CD8-positive, alpha-beta memory T cell (primary cell): ENCODE measurements around the gene SPPL2A. TPM values are rescaled to one million over a fixed set of nuclear protein-coding genes. Genes with fewer than 3 reads are reported as not detected.
A peak's percentile ranks its signal among the peaks of the same experiment; 100 is the strongest.
"Not testable (repeated sequence)": the region's sequence is repeated elsewhere in the genome, so short reads cannot be mapped to it uniquely, and the experiment has no call there.

Source experiments
- CTCF ChIA-PET: fragments of 350-600 bp; sonication (Branson Sonifier 250); formaldehyde crosslinking; loops from one replicate; lab custom pipeline; 2021; ENCODE audit warnings: antibody characterized with exemption; lab: Charles Lee
- POLR2A ChIA-PET: fragments of 350-600 bp; sonication (Branson Sonifier 250); formaldehyde crosslinking; loops from one replicate; lab custom pipeline; 2021; ENCODE audit warnings: antibody characterized with exemption; lab: Charles Lee
- DNase-seq, 5 donors: peaks; one replicate each; pipeline versions ENCODE4 v3.0.0 to v3.0.0-alpha.2; 2020 to 2022; ENCODE audit warnings: mixed read lengths in 1 of 5
- H3K27ac ChIP-seq: one replicate; pipeline ENCODE4 v1.7.0; 2013; ENCODE audit warnings: low read depth, mild to moderate bottlenecking, low read length, moderate library complexity
- H3K27me3 ChIP-seq: 2 replicates; pipeline ENCODE4 v1.7.0; 2013; ENCODE audit warnings: low read length, mild to moderate bottlenecking; ENCODE audit not compliant: insufficient read depth, poor library complexity, severe bottlenecking
- H3K36me3 ChIP-seq: 2 replicates; pipeline ENCODE4 v1.7.0; 2013; ENCODE audit warnings: mild to moderate bottlenecking, low read length, moderate library complexity; ENCODE audit not compliant: insufficient read depth
- H3K4me1 ChIP-seq: 2 replicates; pipeline ENCODE4 v1.7.0; 2013; ENCODE audit warnings: mild to moderate bottlenecking, low read length, moderate library complexity; ENCODE audit not compliant: insufficient read depth
- H3K4me3 ChIP-seq: 2 replicates; pipeline ENCODE4 v1.7.0; 2013; ENCODE audit warnings: mild to moderate bottlenecking, low read length
- H3K9me3 ChIP-seq: 2 replicates; pipeline ENCODE4 v1.7.0; 2013; ENCODE audit warnings: mild to moderate bottlenecking, low read length
- H3K27ac Mint-ChIP-seq, 8 donors: one replicate each; pipeline ENCODE4 v1.8.0; 2020 to 2021; ENCODE audit warnings: mixed read lengths in 8 of 8, mild to moderate bottlenecking in 6 of 8, inconsistent platforms in 3 of 8, moderate library complexity in 3 of 8
- H3K27me3 Mint-ChIP-seq, 2 donors: one replicate each; pipeline ENCODE4 v1.8.0; 2020 to 2021; ENCODE audit warnings: mixed read lengths in 2 of 2, mild to moderate bottlenecking in 1 of 2, moderate library complexity in 1 of 2
- H3K36me3 Mint-ChIP-seq, 3 donors: one replicate each; pipeline ENCODE4 v1.8.0; 2020 to 2021; ENCODE audit warnings: mixed read lengths in 3 of 3, inconsistent platforms in 1 of 3, mild to moderate bottlenecking in 1 of 3
- H3K4me1 Mint-ChIP-seq, 3 donors: one replicate each; pipeline ENCODE4 v1.8.0; 2020 to 2021; ENCODE audit warnings: mixed read lengths in 3 of 3, inconsistent platforms in 1 of 3, mild to moderate bottlenecking in 1 of 3
- H3K4me3 Mint-ChIP-seq, 7 donors: one replicate each; pipeline ENCODE4 v1.8.0; 2020 to 2021; ENCODE audit warnings: mixed read lengths in 7 of 7, mild to moderate bottlenecking in 6 of 7, moderate library complexity in 4 of 7, inconsistent platforms in 2 of 7
- H3K9me3 Mint-ChIP-seq, 5 donors: one replicate each; pipeline ENCODE4 v1.8.0; 2020 to 2022; ENCODE audit warnings: mixed read lengths in 5 of 5, mild to moderate bottlenecking in 3 of 5, moderate library complexity in 2 of 5, inconsistent platforms in 1 of 5
- polyA plus RNA-seq: library from polyadenylated mRNA; unstranded; fragments of 300-500 nt; fragmentation: Illumina TruSeq; gene quantifications from one replicate; pipeline ENCODE4 v1.2.3, GENCODE V29; 2021
- total RNA-seq, 2 experiments: library from RNA; stranded (reverse); gene quantifications; one replicate each; pipeline ENCODE4 v1.2.3, GENCODE V29; 2021

The SPPL2A gene
- total and polyA plus RNA-seq, 3 experiments from 2014 or later, result 68.6 to 105 (median 105) TPM

GRCh38 chr15:50697109-50697797 is 68.3 kb downstream of the SPPL2A start:
- no peaks in the 10 kb centered on the region for H3K36me3 ChIP-seq
- Mint-ChIP-seq H3K27ac (peak overlapping the region in 1 of 8 donors; percentile 14), H3K9me3 (no peaks in the 10 kb centered on the region), H3K36me3 (peaks cover 0 to 8% (median 4%) of the 10 kb centered on the region in 3 donors), H3K4me1 (peaks cover 0 to 4% (median 0%) of the 10 kb centered on the region in 3 donors), H3K27me3 (no peaks in the 10 kb centered on the region), H3K4me3 (no peak overlapping the region)
- no peaks in the 10 kb centered on the region for H3K9me3 ChIP-seq
- POLR2A ChIA-PET, result no interaction called here
- CTCF ChIA-PET, result no interaction called here
- no peak overlapping the region for H3K27ac ChIP-seq
- no peak for DNase-seq
- no peaks in the 10 kb centered on the region for H3K4me1 ChIP-seq
- H3K4me3 ChIP-seq, result no peak overlapping the region
- H3K27me3 ChIP-seq, result no peaks in the 10 kb centered on the region

GRCh38 chr15:50694634-50695165 is 70.8 kb downstream of the SPPL2A start:
- POLR2A ChIA-PET, result interaction anchor here (0.6 kb wide), 1 partner anchor 44 kb away, joined by 7 read pairs; no protein-coding TSS in a partner anchor
- H3K27me3 ChIP-seq, H3K4me3 Mint-ChIP-seq, H3K27ac ChIP-seq, H3K9me3 ChIP-seq, CTCF ChIA-PET, H3K9me3 Mint-ChIP-seq, H3K36me3 Mint-ChIP-seq, H3K4me1 ChIP-seq, DNase-seq, H3K27ac Mint-ChIP-seq, H3K4me3 ChIP-seq, H3K36me3 ChIP-seq, H3K27me3 Mint-ChIP-seq, H3K4me1 Mint-ChIP-seq: not testable (repeated sequence)

- peaks cover 30% of the 10 kb centered on the region for H3K4me1 ChIP-seq
- peak overlapping the region; percentile 99 to 100 (median 99) for H3K4me3 Mint-ChIP-seq
- H3K27me3 Mint-ChIP-seq, result peaks cover 0 to 1% of the 10 kb centered on the region in 2 donors
- H3K9me3 ChIP-seq, result no peaks in the 10 kb centered on the region
- peaks cover 0 to 30% (median 6%) of the 10 kb centered on the region in 3 donors for H3K36me3 Mint-ChIP-seq
- DNase-seq, result no peak
- POLR2A ChIA-PET, result no interaction called here
- peaks cover 42 to 55% (median 49%) of the 10 kb centered on the region in 3 donors for H3K4me1 Mint-ChIP-seq
- H3K4me3 ChIP-seq, result peak overlapping the region; percentile 96
- no peaks in the 10 kb centered on the region for H3K36me3 ChIP-seq
- H3K27ac ChIP-seq, result peak overlapping the region; percentile 93
- no peaks in the 10 kb centered on the region for H3K9me3 Mint-ChIP-seq
- peak overlapping the region; percentile 91 to 99 (median 96) for H3K27ac Mint-ChIP-seq
- H3K27me3 ChIP-seq, result no peaks in the 10 kb centered on the region
- CTCF ChIA-PET, result no interaction called here
Measured at GRCh38 chr15:50687302-50687902, 78.1 kb downstream of the SPPL2A start.

GRCh38 chr15:50686469-50687301 is 78.8 kb downstream of the SPPL2A start, which contains the start of gene TRPM7:
TSS of gene TRPM7 (minus strand) at chr15:50686797. CDS start at chr15:50686533, 264 bp downstream.
- H3K27me3 ChIP-seq, result no peaks in the 10 kb centered on the region
- Mint-ChIP-seq H3K4me1 (peaks cover 44 to 62% (median 56%) of the 10 kb centered on the region in 3 donors), H3K27ac (peak within 1 kb of the TSS; percentile 98 to 99 (median 99)), H3K4me3 (peak within 1 kb of the TSS; percentile 99 to 100 (median 99)), H3K27me3 (peaks cover 0 to 1% of the 10 kb centered on the region in 2 donors), H3K36me3 (peaks cover 0 to 33% (median 6%) of the 10 kb centered on the region in 3 donors), H3K9me3 (no peaks in the 10 kb centered on the region)
- ChIA-PET POLR2A (interaction anchor here (0.6 to 0.9 kb wide), 2 partner anchors 12 to 194 kb away, joined by 3 read pairs; no protein-coding TSS in a partner anchor), CTCF (interaction anchor here (0.7 to 1.4 kb wide), 3 partner anchors 10 to 193 kb away, joined by 3 read pairs; no protein-coding TSS in a partner anchor)
- no peaks in the 10 kb centered on the region for H3K36me3 ChIP-seq
- H3K4me1 ChIP-seq, result peaks cover 30% of the 10 kb centered on the region
- H3K4me3 ChIP-seq, result peak within 1 kb of the TSS; percentile 96
- peak; percentile 83 to 90 (median 89) for DNase-seq
- H3K9me3 ChIP-seq, result no peaks in the 10 kb centered on the region
- H3K27ac ChIP-seq, result peak within 1 kb of the TSS; percentile 93

GRCh38 chr15:50685976-50686468 is 79.5 kb downstream of the SPPL2A start:
- H3K4me3 Mint-ChIP-seq, result peak overlapping the region; percentile 99 to 100 (median 99)

GRCh38 chr15:50685191-50685975 is 80.1 kb downstream of the SPPL2A start:
- DNase-seq, result no peak
- Mint-ChIP-seq H3K36me3 (peaks cover 0 to 37% (median 9%) of the 10 kb centered on the region in 3 donors), H3K4me1 (peaks cover 50 to 75% (median 64%) of the 10 kb centered on the region in 3 donors)

More at GRCh38 chr15:50685976-50686468, 79.5 kb downstream of the SPPL2A start:
- Mint-ChIP-seq H3K27me3 (peaks cover 0 to 1% of the 10 kb centered on the region in 2 donors), H3K4me1 (peaks cover 50 to 69% (median 62%) of the 10 kb centered on the region in 3 donors), H3K36me3 (peaks cover 0 to 37% (median 9%) of the 10 kb centered on the region in 3 donors), H3K27ac (peak overlapping the region; percentile 98 to 99 (median 99)), H3K9me3 (no peaks in the 10 kb centered on the region)
- DNase-seq, result peak; percentile 62 to 82 (median 73)
- Histone ChIP-seq H3K9me3 (no peaks in the 10 kb centered on the region), H3K4me3 (peak overlapping the region; percentile 96), H3K27me3 (no peaks in the 10 kb centered on the region), H3K4me1 (peaks cover 36% of the 10 kb centered on the region), H3K36me3 (no peaks in the 10 kb centered on the region), H3K27ac (peak overlapping the region; percentile 93)
- ChIA-PET POLR2A (interaction anchor here (0.6 to 0.9 kb wide), 2 partner anchors 13 to 195 kb away, joined by 3 read pairs; no protein-coding TSS in a partner anchor), CTCF (interaction anchor here (1.1 to 1.4 kb wide), 2 partner anchors 11 to 194 kb away, joined by 3 read pairs; no protein-coding TSS in a partner anchor)

More at GRCh38 chr15:50685191-50685975, 80.1 kb downstream of the SPPL2A start:
- Mint-ChIP-seq H3K27ac (peak overlapping the region; percentile 98 to 99 (median 99)), H3K4me3 (peak overlapping the region; percentile 99 to 100 (median 99)), H3K9me3 (no peaks in the 10 kb centered on the region), H3K27me3 (peaks cover 0 to 1% of the 10 kb centered on the region in 2 donors)
- H3K27me3 ChIP-seq, result no peaks in the 10 kb centered on the region
- ChIA-PET POLR2A (no interaction called here), CTCF (interaction anchor here (1.1 to 1.4 kb wide), 3 partner anchors 10 to 195 kb away, joined by 3 read pairs; no protein-coding TSS in a partner anchor)
- peak overlapping the region; percentile 96 for H3K4me3 ChIP-seq
- H3K36me3 ChIP-seq, result no peaks in the 10 kb centered on the region
- peak overlapping the region; percentile 93 for H3K27ac ChIP-seq
- no peaks in the 10 kb centered on the region for H3K9me3 ChIP-seq
- H3K4me1 ChIP-seq, result peaks cover 36% of the 10 kb centered on the region
